ENCODE data around the gene GRID1.

Gene GRID1

DNA sequence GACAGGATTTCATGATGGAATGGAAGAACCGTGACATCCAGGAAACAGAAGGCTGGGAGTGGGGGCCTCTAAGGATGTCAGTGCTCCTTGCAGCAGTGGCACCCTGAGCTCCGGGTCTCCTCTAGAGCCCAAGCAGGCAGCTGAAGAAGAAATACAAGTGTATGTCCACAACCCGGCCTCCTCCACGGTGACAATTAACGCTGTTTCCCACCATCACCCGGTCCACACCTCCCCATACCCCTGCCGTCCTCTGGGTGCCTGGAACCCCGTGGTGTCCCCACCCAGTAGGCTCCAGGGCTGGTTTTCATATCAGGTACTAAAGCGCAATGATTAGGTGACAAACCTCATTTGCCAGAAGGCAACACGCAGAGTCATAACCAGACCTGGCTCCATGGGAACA, 30.3 kb downstream of the GRID1 start:
- DNase-seq (ENCODE audit: low spot score) = no peak

- DNase-seq (ENCODE audit: low spot score) = no peak
Measured at GRCh38 chr10:86335831-86336230, 30.8 kb downstream of the GRID1 start.

GRCh38 chr10:86335257-86335656, 31.3 kb downstream of the GRID1 start:
- no peak for DNase-seq (ENCODE audit: low spot score)

- no peak for DNase-seq (ENCODE audit: low spot score)
Measured at GRCh38 chr10:86334488-86335085, 32.0 kb downstream of the GRID1 start.

DNA sequence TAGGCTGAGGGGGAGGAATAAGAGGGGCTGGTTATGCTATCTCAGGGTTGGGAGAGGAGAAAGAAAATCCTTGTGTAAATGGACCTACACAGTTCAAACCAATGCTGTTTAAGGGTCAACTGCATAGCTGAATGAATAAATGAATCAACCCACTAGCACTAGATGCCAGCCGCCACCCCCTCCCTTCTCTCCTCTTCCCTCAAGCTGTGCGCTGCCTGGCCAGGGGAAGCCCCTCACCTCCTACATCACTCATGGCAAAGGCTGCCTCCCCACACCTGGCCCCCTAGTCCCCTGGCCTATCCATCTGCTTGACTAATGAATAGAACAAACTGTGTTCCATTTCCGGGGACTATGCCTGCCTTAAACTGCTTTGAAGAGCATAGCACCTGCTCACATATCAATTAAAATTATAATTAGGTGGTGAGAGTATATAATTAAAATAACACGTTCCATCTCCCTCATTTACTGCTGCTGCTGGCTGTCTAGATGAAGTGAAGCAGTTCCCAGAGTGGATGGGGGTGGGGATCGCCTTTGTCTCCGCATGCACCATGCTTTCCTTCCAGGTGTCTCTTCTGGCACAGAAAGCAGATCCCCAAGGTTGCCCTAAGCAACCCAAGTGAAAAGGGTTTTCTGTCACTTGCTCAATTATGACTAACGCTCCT, 32.6 kb downstream of the GRID1 start:
- DNase-seq (ENCODE audit: low spot score) = peak; percentile 59

DNA sequence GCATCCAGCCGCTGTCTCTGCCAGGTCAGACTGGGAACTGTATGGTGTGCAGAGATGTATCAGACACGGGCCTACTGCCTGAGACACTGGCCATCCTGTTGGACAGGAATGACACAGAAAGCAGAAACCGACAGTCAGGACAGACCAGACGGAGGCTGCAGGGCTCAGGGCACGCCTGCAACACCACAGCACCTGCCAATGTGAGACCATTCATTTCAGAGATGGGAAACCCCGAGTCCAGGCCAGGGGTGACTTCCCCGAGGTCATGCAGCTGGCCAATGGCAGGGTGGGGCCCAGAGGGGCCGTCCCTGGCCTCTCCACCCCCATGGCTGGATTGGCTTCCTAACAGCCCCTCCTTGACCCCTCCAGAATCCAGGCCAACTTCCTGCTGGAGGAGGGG, 34.7 kb downstream of the GRID1 start:
- DNase-seq (ENCODE audit: low spot score) = no peak

- no peak for DNase-seq (ENCODE audit: low spot score)
Measured at GRCh38 chr10:86330778-86331763, 35.5 kb downstream of the GRID1 start.

DNA sequence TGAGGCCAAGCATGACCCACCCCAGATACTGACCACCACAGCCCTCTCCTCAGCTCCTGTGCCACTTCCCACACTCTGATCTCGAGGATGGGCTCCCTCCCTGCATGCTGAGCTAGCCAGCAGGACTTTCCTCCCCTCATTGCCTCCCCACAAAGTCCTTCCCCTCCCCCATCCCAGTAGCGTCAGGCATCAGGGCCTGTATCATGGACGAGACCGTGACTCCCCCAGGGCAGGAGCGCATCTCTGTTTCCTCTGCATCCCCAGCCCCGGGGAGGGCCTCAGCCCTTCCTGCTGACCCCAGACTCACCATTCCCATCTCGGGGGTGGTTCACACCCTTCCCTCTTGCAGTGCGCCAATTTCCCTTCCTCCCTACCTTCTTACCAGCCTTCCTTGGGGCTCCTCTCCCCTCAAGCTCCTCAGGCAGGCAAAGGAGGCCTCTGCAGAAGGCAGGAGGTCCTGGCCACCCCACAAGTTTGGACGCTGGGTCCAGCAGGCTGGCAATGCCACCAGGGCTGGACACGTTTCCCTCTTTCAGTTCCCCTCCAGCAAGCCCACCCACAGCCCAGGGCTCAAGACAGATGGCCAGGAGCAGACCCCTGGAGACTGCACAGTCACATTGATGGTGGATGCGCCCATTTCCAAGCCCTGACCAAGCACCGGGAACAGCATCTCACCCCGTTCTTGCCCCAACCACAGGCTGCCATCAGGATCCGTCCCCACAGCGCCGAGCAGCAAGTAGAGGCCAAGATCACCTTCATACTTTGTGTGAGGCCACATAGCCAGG, 36.5 kb downstream of the GRID1 start:
- DNase-seq (ENCODE audit: low spot score) = no peak

DNA sequence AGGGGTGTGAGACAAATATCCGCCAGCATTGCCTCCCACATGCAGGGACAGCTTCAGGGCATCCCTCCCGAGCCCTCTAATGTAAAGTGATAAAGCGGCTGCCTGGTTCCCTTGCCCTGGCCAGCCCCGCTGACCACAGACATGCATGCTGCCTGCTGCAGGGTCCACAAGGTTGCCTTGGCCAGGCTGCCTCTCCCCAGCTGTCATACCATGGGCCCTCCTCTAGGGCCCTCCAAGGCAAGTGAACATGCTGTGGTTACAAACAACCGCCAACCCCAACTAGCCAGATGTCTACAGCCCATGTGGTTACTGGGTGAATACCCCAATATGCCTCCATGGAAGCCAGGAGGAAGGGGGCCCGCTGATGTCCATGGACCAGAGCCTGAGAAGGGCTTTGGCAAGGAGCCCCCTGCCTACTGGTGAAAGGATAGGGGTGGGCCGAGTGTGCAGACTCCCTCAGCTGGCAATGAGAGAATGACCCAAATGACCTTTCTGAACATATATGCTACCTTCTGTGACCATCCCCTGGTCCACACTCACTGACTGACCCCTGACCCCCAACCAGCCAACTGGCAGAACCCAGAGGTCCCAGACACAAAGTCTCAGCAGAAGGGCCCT, 37.4 kb downstream of the GRID1 start:
- no peak for DNase-seq (ENCODE audit: low spot score)

- no peak for DNase-seq (ENCODE audit: low spot score)
Measured at GRCh38 chr10:86327954-86328725, 38.5 kb downstream of the GRID1 start.

- DNase-seq (ENCODE audit: low spot score) = no peak
Measured at GRCh38 chr10:86325158-86325557, 41.4 kb downstream of the GRID1 start.

- DNase-seq (ENCODE audit: low spot score) = peak; percentile 72
Measured at GRCh38 chr10:86321568-86321967, 45.0 kb downstream of the GRID1 start.

DNA sequence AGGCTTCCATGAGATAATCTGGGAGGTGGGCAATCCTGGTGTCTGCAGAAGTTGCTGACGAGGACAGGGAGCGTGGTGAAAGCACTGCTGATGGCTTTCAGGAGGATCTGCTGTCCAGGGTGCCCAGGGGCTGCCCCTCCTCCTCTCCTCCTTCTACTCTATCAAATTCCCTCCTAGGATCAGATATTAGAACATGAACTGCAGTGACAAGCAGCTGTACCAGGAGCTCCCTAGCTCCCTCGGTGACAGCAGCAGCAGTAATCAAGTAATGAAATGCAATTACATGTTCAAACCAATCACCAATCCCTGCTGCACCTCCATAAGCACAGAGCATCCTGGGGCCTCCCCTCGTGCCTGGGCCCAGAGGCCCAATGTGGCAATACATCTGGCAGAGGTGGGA, 46.9 kb downstream of the GRID1 start:
- DNase-seq (ENCODE audit: low spot score) = no peak

DNA sequence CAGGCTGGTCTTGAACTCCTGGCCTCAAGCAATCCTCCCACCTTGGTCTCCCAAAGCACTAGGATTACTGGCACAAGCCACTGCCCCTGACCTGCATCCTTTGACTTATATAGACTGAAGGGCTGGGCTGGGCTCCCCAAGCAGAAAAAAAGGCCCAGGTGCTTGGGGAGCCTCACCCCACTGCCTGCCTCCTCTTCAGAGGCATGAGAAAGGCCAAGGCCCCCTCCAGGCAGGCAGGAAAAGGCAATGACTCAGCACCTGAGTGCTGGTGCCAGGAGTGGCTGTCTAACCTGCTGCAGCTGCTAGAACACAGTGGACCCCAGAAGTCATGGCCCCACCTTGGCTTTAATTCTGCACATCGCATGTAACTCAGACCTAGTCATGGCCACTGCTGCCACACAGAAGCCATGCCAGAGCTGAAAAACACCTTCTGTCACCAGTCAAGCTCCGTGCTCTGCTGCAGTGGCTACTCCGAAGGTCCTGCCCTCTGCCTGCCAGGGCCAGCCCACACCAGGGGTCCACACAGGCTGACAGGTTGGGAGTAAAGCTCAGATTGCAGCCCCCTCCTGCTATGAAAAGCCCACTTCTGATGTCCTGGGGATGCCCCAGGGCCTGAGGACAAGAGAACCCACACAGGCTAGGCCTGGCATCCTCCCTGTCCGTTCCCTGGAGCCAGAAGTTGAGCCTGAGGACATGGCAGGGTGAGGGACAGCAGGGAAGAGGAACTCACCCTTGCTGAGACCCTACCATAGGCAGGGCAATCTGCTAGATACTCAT, 48.5 kb downstream of the GRID1 start:
- DNase-seq (ENCODE audit: low spot score) = no peak

- no peak for DNase-seq (ENCODE audit: low spot score)
Measured at GRCh38 chr10:86316990-86317389, 49.6 kb downstream of the GRID1 start.

- no peak for DNase-seq (ENCODE audit: low spot score)
Measured at GRCh38 chr10:86316274-86316835, 50.2 kb downstream of the GRID1 start.

DNA sequence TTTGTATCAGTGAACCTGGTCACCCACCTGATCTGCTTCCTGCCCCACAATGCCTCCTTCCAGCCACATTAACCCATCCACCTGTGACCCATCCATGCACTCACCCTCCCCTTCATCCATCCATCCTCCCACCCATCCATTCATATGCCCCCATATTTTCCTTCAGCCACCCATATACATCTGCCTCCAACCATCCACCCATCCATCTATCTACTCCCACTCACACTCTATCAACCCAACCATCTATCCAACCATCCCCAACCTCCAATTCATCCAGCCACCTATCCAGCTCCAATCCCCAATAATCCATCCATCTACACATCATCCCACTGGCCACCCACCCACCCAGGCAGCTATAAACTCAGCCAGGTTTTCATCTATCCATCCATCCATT, 51.0 kb downstream of the GRID1 start:
- no peak for DNase-seq (ENCODE audit: low spot score)

GRCh38 chr10:86314616-86315548, 51.7 kb downstream of the GRID1 start:
- DNase-seq (ENCODE audit: low spot score) = no peak

GRCh38 chr10:86313621-86314041, 53.0 kb downstream of the GRID1 start:
- peak; percentile 73 for DNase-seq (ENCODE audit: low spot score)

Measured in putamen (tissue), 1 donor.